ENCODE results near the gene KLK15. TPM values are rescaled to one million over a fixed set of nuclear protein-coding genes. Genes with fewer than 3 reads are reported as not detected.
A peak's percentile ranks its signal among the peaks of the same experiment; 100 is the strongest.

The KLK15 gene
- total RNA-seq, 2 experiments from 2014 or later = not detected

GRCh38 chr19:50777830-50778303, 55.5 kb downstream of the KLK15 start:
- ChIA-PET POLR2A (no interaction called here), CTCF (no interaction called here)
- peaks cover 87% of the 10 kb centered on the region for H3K27me3 Mint-ChIP-seq
- Histone ChIP-seq H3K27ac (ENCODE audit: low read depth in 1 of 2, low read length in 2 of 2) (no peak overlapping the region), H3K4me3 (ENCODE audit: low read length) (no peak overlapping the region), H3K4me1 (ENCODE audit: insufficient read depth, low read length) (peaks cover 6% of the 10 kb centered on the region), H3K9me3 (ENCODE audit: control insufficient read depth in 1 of 2, insufficient read depth in 1 of 2, low read length in 2 of 2) (peaks cover 0 to 20% of the 10 kb centered on the region in 2 experiments), H3K27me3 (ENCODE audit: control insufficient read depth in 1 of 2, insufficient read depth in 2 of 2, low read length in 2 of 2) (peaks cover 50 to 72% of the 10 kb centered on the region in 2 experiments), H3K36me3 (ENCODE audit: insufficient read depth, low read length) (no peaks in the 10 kb centered on the region)
- H3K36me3 Mint-ChIP-seq (ENCODE audit: low read depth) = no peaks in the 10 kb centered on the region
- no peak overlapping the region for H3K4me3 Mint-ChIP-seq
- no peak for TF ChIP-seq CTCF (IDR thresholded peaks at IDR 0.05)
- intact Hi-C loops (cut with DNase I, micrococcal nuclease) = no loop called here
- H3K9me3 Mint-ChIP-seq = no peaks in the 10 kb centered on the region
- DNase-seq (no peak), ATAC-seq (ENCODE audit: poor library complexity) (peak; percentile 44)
- H3K4me1 Mint-ChIP-seq (ENCODE audit: low read depth) = peaks cover 5% of the 10 kb centered on the region
- no peak overlapping the region for H3K27ac Mint-ChIP-seq

GRCh38 chr19:50777261-50777660, 56.1 kb downstream of the KLK15 start:
- no peak for DNase-seq
- POLR2A ChIA-PET = no interaction called here
- CTCF ChIA-PET = no interaction called here
- no peaks in the 10 kb centered on the region for H3K9me3 Mint-ChIP-seq
- TF ChIP-seq CTCF (IDR thresholded peaks at IDR 0.05) = no peak
- no peak overlapping the region for H3K4me3 Mint-ChIP-seq
- H3K4me1 Mint-ChIP-seq (ENCODE audit: low read depth) = peaks cover 5% of the 10 kb centered on the region
- peaks cover 0 to 20% of the 10 kb centered on the region in 2 experiments for H3K9me3 ChIP-seq (ENCODE audit: control insufficient read depth in 1 of 2, insufficient read depth in 1 of 2, low read length in 2 of 2)
- H3K27me3 Mint-ChIP-seq = peaks cover 83% of the 10 kb centered on the region
- intact Hi-C loops (cut with DNase I, micrococcal nuclease) = no loop called here
- H3K36me3 Mint-ChIP-seq (ENCODE audit: low read depth) = no peaks in the 10 kb centered on the region
- no peaks in the 10 kb centered on the region for H3K36me3 ChIP-seq (ENCODE audit: insufficient read depth, low read length)
- H3K27ac ChIP-seq (ENCODE audit: low read depth in 1 of 2, low read length in 2 of 2) = no peak overlapping the region
- H3K27me3 ChIP-seq (ENCODE audit: control insufficient read depth in 1 of 2, insufficient read depth in 2 of 2, low read length in 2 of 2) = peaks cover 52 to 72% of the 10 kb centered on the region in 2 experiments
- no peak overlapping the region for H3K27ac Mint-ChIP-seq
- no peak for ATAC-seq (ENCODE audit: poor library complexity)
- H3K4me3 ChIP-seq (ENCODE audit: low read length) = no peak overlapping the region
- H3K4me1 ChIP-seq (ENCODE audit: insufficient read depth, low read length) = peaks cover 6% of the 10 kb centered on the region

- peaks cover 48 to 66% of the 10 kb centered on the region in 2 experiments for H3K27me3 ChIP-seq (ENCODE audit: control insufficient read depth in 1 of 2, insufficient read depth in 2 of 2, low read length in 2 of 2)
- no peak overlapping the region for H3K4me3 Mint-ChIP-seq
Measured at GRCh38 chr19:50776131-50776530, 57.2 kb downstream of the KLK15 start.

More at GRCh38 chr19:50776131-50776530, 57.2 kb downstream of the KLK15 start:
- intact Hi-C loops (cut with DNase I, micrococcal nuclease) = no loop called here
- H3K36me3 ChIP-seq (ENCODE audit: insufficient read depth, low read length) = no peaks in the 10 kb centered on the region
- H3K4me1 Mint-ChIP-seq (ENCODE audit: low read depth) = peaks cover 5% of the 10 kb centered on the region
- no peak for TF ChIP-seq CTCF (IDR thresholded peaks at IDR 0.05)
- ATAC-seq (ENCODE audit: poor library complexity) (no peak), DNase-seq (no peak)
- CTCF ChIA-PET = no interaction called here
- POLR2A ChIA-PET = no interaction called here
- H3K27me3 Mint-ChIP-seq = peaks cover 75% of the 10 kb centered on the region
- H3K9me3 ChIP-seq (ENCODE audit: control insufficient read depth in 1 of 2, insufficient read depth in 1 of 2, low read length in 2 of 2) = peaks cover 0 to 20% of the 10 kb centered on the region in 2 experiments
- H3K27ac ChIP-seq (ENCODE audit: low read depth in 1 of 2, low read length in 2 of 2) = no peak overlapping the region
- no peaks in the 10 kb centered on the region for H3K9me3 Mint-ChIP-seq
- H3K27ac Mint-ChIP-seq = no peak overlapping the region
- H3K4me3 ChIP-seq (ENCODE audit: low read length) = no peak overlapping the region
- H3K4me1 ChIP-seq (ENCODE audit: insufficient read depth, low read length) = peaks cover 6% of the 10 kb centered on the region
- H3K36me3 Mint-ChIP-seq (ENCODE audit: low read depth) = no peaks in the 10 kb centered on the region

Other genes starting within 250 kb of the KLK15 start
- not detected for gene SYT3, start 193.7 kb downstream of the KLK15 start, total RNA-seq
- not detected for gene C19orf81, start 184.1 kb downstream of the KLK15 start, total RNA-seq
- not detected for gene SHANK1, start 113.8 kb downstream of the KLK15 start, total RNA-seq
- 1 to 10 TPM; 3.1 to 3.3 TPM for gene CLEC11A, start 110.2 kb downstream of the KLK15 start, total RNA-seq
- not detected for gene GPR32, start 63.1 kb downstream of the KLK15 start, total RNA-seq
- gene ACP4, start 43.2 kb downstream of the KLK15 start, total RNA-seq = not detected
- gene KLK1, start 9.8 kb downstream of the KLK15 start, total RNA-seq = not detected
- not detected for gene KLK3, start 21.3 kb upstream of the KLK15 start, total RNA-seq
- gene KLK2, start 39.9 kb upstream of the KLK15 start, total RNA-seq = not detected
- gene KLK4, start 77.8 kb upstream of the KLK15 start, total RNA-seq = not detected
- not detected for gene KLK5, start 119.5 kb upstream of the KLK15 start, total RNA-seq
- not detected for gene KLK6, start 136.0 kb upstream of the KLK15 start, total RNA-seq
- not detected for gene KLK7, start 150.3 kb upstream of the KLK15 start, total RNA-seq
- not detected for gene KLK8, start 168.0 kb upstream of the KLK15 start, total RNA-seq
- gene KLK10, start 186.1 kb upstream of the KLK15 start, total RNA-seq = not detected
- not detected for gene KLK11, start 193.0 kb upstream of the KLK15 start, total RNA-seq
- gene KLK12, start 201.4 kb upstream of the KLK15 start, total RNA-seq = not detected
- gene KLK13, start 231.5 kb upstream of the KLK15 start, total RNA-seq = not detected
- gene KLK14, start 249.3 kb upstream of the KLK15 start, total RNA-seq = under 1 TPM in 1 of 2 experiments, not detected in 1; 0.22 TPM